BJ (cell line): Measurements from ENCODE around the gene C17orf113. TPM values are rescaled to one million over a fixed set of nuclear protein-coding genes. Genes with fewer than 3 reads are reported as not detected.

ENCODE experiments used
- CTCF ChIA-PET: fragments of 350-600 bp; formaldehyde crosslinking; extraction: SDS; loops from one replicate; lab custom pipeline; 2021; ENCODE audit warnings: antibody characterized with exemption, inconsistent platforms; lab: Yijun Ruan, JAX
- POLR2A ChIA-PET: fragments of 300-600 bp; sonication (Branson Sonifier 250); formaldehyde crosslinking; extraction: SDS; loops from one replicate; lab custom pipeline; 2021; ENCODE audit warnings: antibody characterized with exemption; lab: Charles Lee
- DNase-seq: peaks from one replicate; pipeline ENCODE4 v3.0.0-alpha.2; 2011; ENCODE audit warnings: low read depth
- H3K27me3 ChIP-seq: 2 replicates; pipeline ENCODE4 v1.6.0; 2011; ENCODE audit warnings: low read length; ENCODE audit not compliant: control insufficient read depth, insufficient read depth
- H3K36me3 ChIP-seq: 2 replicates; pipeline ENCODE4 v1.5.1; 2011; ENCODE audit warnings: low read length; ENCODE audit not compliant: control insufficient read depth, insufficient read depth
- H3K4me3 ChIP-seq: 2 replicates; pipeline ENCODE4 v1.5.1; 2011; ENCODE audit warnings: low read depth, mild to moderate bottlenecking, control low read depth, low read length
- polyA plus RNA-seq: library from polyadenylated mRNA; depleted of rRNA; stranded (reverse); fragments of >200 nt; gene quantifications from 2 replicates; pipeline ENCODE4 v1.2.3, GENCODE V29; 2011
- TF ChIP-seq, protein P1 (sequence below): IDR thresholded peaks from 2 replicates; pipeline ENCODE4 v1.5.1; 2011; ENCODE audit warnings: low read depth, mild to moderate bottlenecking, control low read depth, inconsistent platforms, low read length, moderate library complexity; ENCODE audit not compliant: insufficient read depth

Gene C17orf113
- polyA plus RNA-seq, 1 experiment = 0.11 TPM

DNA sequence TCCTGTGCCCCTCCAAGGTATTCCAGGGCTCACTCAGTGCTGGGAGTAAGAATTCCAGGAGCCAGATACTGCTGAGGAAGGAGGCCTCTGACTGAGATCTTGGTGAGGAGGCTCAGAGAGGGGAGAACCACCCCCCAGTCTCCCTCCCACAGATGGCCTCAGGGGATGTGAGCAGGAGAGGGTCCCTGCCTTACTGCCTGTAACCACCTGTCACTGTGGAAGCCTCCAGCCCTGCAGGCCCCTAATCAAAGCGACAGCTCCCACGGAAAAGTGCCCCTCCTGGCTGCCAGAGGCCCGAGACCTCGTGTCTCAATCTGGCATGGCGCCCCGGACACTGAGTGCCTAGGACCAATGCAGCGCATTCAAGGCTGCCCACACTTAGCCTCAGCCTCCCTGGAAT lies 7.7 kb upstream of the C17orf113 start:
- H3K27me3 ChIP-seq = peaks cover 21% of the 10 kb centered on the region
- TF ChIP-seq, protein P1, sequence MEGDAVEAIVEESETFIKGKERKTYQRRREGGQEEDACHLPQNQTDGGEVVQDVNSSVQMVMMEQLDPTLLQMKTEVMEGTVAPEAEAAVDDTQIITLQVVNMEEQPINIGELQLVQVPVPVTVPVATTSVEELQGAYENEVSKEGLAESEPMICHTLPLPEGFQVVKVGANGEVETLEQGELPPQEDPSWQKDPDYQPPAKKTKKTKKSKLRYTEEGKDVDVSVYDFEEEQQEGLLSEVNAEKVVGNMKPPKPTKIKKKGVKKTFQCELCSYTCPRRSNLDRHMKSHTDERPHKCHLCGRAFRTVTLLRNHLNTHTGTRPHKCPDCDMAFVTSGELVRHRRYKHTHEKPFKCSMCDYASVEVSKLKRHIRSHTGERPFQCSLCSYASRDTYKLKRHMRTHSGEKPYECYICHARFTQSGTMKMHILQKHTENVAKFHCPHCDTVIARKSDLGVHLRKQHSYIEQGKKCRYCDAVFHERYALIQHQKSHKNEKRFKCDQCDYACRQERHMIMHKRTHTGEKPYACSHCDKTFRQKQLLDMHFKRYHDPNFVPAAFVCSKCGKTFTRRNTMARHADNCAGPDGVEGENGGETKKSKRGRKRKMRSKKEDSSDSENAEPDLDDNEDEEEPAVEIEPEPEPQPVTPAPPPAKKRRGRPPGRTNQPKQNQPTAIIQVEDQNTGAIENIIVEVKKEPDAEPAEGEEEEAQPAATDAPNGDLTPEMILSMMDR = no peak
- no peak overlapping the region for H3K4me3 ChIP-seq
- no peak for DNase-seq
- ChIA-PET POLR2A (no interaction called here), CTCF (interaction anchor here (1.1 to 1.5 kb wide), 2 partner anchors 38 to 44 kb away, joined by 3 to 4 read pairs; partner anchors contain the start of gene NKIRAS2)
- H3K36me3 ChIP-seq = no peaks in the 10 kb centered on the region

DNA sequence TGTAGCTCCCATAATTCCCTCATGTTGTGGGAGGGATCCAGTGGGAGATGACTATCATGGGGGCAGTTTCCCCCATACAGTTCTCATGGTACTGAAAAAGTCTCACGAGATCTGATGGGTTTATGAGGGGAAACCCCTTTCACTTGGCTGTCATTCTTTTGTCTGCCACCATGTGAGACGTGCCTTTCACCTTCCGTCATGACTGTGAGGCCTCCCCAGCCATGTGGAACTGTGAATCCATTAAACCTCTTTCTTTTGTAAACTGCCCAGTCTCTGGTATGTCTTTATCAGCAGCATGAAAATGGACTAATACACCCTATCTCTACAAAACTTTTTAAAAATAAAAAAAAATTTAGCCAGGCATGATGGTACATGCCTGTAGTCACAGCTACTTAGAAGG lies 6.2 kb upstream of the C17orf113 start:
- no peak for DNase-seq
- TF ChIP-seq, protein P1 = no peak
- Histone ChIP-seq H3K27me3 (peaks cover 29% of the 10 kb centered on the region), H3K36me3 (no peaks in the 10 kb centered on the region), H3K4me3 (no peak overlapping the region)
- ChIA-PET CTCF (interaction anchor here (0.8 to 1.9 kb wide), 3 partner anchors 10 to 45 kb away, joined by 4 to 9 read pairs (median 8); no protein-coding TSS in a partner anchor), POLR2A (no interaction called here)

DNA sequence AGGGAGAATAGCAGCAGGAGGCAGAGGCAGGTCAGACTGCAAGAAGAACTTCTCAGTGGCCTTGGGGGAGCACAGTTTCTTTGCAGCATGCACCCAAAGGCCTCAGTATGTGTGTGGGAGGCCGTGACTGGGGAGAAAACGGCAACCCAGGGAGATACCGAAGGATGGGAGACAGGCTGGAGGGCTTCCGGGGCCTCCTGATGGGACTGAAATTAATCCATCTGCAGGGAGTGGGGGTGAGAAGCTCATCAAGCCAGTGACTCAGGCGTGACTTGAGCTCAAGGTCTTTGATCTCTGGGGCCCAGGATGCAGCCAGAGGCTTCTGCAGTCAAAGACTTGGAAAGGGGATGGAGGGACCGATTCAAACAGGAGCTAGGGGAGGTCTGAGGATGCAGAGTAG lies 5.1 kb upstream of the C17orf113 start:
- POLR2A ChIA-PET = interaction anchor here (0.6 kb wide), 2 partner anchors 73 to 269 kb away, joined by 6 to 9 read pairs; partner anchors contain the start of gene JUP
- DNase-seq = no peak
- Histone ChIP-seq H3K4me3 (no peak overlapping the region), H3K36me3 (no peaks in the 10 kb centered on the region), H3K27me3 (peaks cover 36% of the 10 kb centered on the region)
- TF ChIP-seq, protein P1 = no peak
- CTCF ChIA-PET = interaction anchor here (1.1 to 1.9 kb wide), 4 partner anchors 11 to 31 kb away, joined by 4 to 9 read pairs (median 8); no protein-coding TSS in a partner anchor

- Histone ChIP-seq H3K4me3 (no peak overlapping the region), H3K36me3 (no peaks in the 10 kb centered on the region), H3K27me3 (peaks cover 36% of the 10 kb centered on the region)
- no peak for DNase-seq
- TF ChIP-seq, protein P1 = no peak
- CTCF ChIA-PET = interaction anchor here (1.1 to 1.9 kb wide), 4 partner anchors 11 to 31 kb away, joined by 4 to 9 read pairs (median 8); no protein-coding TSS in a partner anchor
- POLR2A ChIA-PET = no interaction called here
These were observed 4.6 kb upstream of the C17orf113 start for GRCh38 chr17:42055027-42055426.

DNA sequence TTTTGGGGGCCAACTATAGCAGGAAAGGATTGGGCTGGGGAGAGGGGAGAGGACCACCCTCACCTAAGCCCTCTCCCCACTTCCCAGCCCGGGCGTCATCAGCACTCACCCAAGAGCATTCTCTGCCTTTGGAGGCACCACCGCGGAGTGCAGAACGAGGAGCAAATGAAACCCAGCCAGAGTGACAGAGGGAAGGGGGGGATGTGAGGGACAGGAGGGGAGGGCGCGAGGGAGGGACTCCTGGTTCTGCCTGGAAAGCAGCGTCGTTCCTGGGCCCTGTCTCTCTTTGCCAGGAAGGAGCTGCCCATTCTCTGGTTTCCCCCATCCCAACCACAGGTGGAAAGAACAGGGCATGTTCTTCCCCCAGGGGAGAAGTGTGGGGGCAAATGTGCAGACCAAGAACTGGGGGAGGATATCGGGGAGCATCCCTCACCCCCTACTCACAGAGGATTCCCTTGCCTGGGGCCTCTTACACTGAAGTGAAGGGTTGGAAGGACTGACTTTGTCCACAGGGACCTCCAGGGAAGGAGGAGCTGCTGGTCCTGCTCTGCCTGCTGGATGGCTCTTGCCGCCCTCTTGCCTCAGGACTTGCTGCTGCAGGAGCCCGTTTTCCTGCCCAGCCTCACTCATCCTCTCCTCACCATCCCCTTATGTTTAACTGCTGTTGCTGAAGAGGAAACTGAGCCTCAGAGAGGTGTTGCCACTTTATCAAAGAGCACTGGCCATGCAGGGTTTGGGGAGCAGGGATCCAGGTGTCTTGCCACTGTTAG lies 3.5 kb upstream of the C17orf113 start:
- ChIA-PET CTCF (interaction anchor here (1.7 kb wide), 1 partner anchor 13 kb away, joined by 7 read pairs; no protein-coding TSS in a partner anchor), POLR2A (no interaction called here)
- Histone ChIP-seq H3K27me3 (peaks cover 38% of the 10 kb centered on the region), H3K4me3 (no peak overlapping the region), H3K36me3 (no peaks in the 10 kb centered on the region)
- DNase-seq = no peak
- TF ChIP-seq, protein P1 = no peak
